Glomerular visceral epithelial cell (primary cell): ENCODE results near the gene SPINT2.
"Not testable (repeated sequence)": the region's sequence is repeated elsewhere in the genome, so short reads cannot be mapped to it uniquely, and the experiment has no call there.

Source experiments
- DNase-seq: peaks from one replicate; pipeline ENCODE4 v3.0.0-alpha.2; 2016; ENCODE audit errors: extremely low spot score

SPINT2 gene

DNA sequence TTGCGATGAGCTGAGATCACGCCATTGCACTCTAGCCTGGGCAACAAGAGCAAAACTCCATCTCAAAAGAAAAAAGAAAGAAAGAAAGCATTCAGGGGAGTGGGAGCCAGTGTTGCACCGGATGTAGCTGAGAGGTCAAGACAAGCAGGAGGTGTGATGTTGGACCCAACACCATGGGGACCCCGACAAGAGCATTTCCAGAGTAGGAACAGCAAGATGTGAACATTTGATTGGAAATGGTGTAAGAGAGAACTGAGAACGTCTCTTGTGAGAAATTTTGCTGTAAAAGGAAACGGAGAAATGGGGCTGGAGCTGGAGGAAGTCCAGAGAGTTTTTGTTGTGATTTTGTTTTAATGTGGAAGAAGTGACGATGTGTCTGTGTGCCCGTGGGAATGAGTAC is 24.6 kb upstream of the SPINT2 start:
- DNase-seq, result no peak

DNA sequence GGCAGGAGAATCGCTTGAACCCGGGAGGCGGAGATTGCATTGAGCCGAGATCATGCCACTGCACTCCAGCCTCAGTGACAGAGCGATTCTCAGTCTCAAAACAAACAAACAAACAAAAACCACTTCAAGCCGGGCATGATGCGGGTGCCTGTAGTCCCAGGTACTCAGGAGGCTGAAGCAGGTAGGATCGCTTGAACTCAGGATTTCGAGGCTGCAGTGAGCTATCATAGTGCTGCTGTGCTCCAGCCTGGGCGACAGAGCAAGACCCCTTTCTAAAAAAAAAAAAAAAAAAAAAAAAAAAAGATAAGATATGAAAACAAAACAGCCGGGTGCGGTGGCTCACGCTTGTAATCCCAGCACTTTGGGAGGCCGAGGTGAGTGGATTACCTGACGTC is 21.1 kb upstream of the SPINT2 start:
- DNase-seq, result no peak

DNA sequence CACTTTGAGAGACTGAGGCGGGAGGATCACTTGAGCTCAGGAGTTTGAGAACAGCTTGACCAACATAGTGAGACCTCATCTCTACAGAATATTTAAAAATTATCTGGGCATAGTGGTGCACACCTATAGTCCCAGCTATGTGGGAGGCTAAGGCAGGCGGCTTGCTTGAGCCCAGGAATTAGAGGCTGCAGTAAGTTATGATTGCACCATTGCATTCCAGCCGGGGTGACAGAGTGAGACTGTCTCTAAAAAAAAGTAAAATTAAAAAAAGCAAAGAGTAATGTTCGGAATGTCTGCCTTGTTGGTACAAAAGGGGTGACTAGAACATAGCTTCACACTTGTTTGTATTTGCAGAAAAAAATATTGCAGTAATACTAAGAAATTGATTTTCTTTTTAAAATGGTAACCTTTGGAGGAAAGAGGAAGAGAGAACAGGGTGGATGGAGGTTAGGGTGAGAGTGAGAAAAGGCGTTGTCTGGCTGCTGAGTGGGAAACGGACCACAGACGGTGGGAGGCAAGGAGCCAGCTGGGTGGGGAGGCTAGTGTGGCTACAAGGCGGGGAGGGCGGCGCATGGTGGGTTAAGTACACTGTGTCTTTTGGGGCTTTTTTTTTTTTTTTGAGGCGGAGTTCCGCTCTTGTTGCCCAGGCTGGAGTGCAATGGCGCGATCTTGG is 18.4 kb upstream of the SPINT2 start:
- no peak for DNase-seq

DNA sequence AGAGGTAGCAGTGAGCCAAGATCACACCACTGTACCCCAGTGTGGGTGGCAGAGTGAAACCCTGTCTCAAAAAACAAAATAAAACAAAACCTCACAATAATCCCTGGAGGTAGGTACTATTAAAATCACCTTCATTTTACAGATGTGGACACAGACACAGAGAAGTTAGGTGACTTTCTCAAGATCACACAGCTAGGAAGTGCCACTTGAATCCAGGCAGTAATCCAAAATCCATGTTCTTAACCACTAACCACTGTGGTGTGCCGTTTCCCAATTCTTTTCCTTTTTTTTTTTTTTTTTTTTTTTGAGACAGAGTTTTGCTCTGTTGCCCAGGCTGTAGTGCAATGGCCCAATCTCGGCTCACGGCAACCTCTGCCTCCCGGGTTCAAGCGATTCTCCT is 17.2 kb upstream of the SPINT2 start:
- no peak for DNase-seq

DNA sequence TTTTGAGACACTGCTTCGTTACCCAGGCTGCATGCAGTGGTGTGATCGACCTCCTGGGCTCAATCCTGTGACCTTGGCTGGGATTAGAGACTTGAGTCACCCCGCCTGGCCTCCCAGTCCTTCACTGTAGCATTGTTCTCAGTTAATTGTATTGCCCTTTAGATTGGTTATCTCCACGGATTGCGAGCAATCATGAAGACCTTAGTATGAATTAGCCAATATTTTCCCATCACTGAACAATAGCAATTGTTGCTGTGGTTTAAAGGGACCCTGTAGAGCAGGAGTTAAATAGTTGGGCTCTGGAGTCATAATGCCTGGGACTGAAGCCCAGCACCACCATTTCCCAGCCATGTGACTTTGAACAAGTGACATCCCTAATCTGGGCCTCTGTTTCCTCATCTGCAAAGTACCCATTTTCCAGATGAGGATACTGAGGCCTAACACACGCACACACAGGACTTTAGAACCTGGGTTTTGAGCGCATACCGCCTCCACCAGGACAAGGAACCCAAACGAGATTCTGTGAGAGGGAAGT is 16.6 kb upstream of the SPINT2 start:
- no peak for DNase-seq

DNA sequence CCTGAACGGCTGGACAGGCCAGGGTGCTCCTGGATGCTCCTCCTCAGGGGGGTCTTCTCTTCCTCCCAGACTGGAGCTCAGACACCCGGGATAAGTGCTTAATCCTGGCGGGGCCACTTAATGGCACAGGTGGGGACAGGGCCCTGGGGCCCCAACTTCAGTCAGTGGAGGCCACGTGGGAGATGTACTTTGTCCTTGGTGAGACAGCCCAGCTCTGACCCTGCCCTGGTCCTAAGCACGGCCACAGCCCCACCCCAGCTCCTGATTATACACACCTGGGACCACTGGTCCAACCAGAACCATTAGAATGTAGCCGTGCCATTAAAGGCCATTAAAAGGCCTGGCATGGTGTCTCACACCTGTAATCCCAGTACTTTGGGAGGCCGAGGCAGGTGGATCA is 16.0 kb upstream of the SPINT2 start:
- DNase-seq, result no peak

DNA sequence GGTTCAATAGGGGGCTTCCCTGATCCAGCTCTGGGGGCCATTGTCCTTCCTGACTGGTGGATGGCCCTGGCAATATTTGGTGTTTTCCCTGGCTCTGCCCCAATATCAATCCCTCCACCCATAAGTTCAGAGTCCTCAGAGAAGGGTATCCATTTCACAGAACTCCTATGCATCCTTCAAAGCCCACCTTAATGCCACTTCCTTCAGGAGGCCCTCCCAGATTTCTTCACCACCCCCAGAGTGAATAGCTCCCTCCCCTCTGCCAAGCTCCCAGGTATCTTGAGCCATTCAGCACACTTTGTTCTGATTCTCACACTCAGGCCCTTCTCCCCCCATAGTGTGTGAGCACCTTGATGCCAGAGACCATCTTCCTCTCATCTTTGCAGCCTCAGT is 13.9 kb upstream of the SPINT2 start:
- DNase-seq, result no peak

DNA sequence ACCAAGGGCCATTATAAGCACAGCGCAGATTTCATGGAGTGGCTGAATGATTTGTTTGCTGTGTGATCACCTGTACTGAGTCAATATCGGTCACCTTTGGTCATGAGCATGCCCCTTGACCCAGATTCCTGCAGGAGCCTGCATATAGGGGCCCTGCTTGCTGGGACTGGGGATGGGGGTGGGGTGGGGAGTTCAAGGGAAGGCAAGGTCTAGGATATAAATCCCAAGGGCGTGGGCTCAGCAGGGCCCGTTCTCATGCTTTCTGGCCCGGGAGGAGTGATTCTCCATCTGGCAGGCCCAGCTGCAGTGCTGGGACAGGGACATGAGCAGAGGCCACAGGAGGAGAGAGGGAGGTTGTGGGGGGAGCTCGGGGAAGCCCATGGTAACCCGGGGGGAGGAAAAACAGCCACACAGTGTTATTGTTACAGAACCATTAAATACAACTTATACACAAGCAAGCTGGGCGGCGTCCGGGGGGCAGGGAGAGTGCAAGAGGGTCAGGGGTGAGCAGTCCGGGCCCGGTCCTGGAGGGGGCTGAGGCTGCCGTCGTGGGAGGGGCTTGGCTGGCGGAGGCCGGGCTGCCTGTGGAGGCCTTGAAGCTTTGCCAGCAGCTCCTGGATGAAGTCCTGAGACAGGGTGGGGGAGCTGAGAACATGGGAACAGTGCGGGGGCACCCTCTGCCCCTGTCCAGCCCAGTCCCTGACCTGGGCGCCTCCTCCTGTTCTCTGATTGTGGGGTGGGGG is 13.4 kb upstream of the SPINT2 start:
- DNase-seq, result no peak

DNA sequence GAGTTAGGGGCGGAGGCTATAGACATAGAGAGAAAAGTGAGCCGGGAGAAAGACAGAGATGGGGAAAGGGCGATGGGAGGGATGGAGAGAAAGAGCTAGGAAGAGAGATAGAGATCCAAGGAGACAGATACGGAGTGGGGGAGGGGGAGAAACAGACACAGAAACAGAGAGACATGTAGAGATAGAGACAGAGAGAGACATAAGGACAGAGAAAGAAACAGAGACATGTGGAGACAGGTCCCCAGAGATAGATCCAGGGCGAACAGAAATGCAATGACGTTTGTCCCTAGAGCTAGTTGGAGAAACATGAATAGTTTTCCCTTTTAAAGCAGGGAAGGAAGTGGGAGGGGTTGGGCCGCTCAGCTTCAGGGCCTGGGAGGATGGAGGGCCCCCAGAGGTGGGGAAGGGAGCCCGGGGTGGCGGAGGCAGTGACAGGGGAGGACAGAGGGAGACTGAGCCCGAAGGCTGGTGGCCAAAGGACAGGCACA is 12.8 kb upstream of the SPINT2 start:
- no peak for DNase-seq

DNA sequence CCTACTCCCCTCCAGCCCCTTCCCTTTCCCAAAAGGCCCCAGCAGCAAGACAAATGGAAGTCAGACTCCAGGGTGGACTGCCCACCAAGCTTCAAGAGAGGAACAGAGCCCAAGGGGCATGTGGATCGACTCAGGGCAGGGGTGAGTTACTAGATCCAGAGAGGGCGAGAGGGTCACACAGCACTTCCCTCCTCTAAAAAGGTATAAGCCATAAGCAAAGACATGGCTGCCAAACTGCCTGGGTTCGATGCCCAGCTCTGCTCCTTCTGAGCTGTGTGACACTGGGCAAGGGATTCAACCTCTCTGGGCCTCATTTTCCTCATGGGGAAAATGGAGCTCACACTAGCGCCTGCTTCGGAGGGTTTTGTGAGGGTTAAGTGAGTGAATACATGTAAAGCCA is 12.0 kb upstream of the SPINT2 start:
- DNase-seq, result no peak

DNA sequence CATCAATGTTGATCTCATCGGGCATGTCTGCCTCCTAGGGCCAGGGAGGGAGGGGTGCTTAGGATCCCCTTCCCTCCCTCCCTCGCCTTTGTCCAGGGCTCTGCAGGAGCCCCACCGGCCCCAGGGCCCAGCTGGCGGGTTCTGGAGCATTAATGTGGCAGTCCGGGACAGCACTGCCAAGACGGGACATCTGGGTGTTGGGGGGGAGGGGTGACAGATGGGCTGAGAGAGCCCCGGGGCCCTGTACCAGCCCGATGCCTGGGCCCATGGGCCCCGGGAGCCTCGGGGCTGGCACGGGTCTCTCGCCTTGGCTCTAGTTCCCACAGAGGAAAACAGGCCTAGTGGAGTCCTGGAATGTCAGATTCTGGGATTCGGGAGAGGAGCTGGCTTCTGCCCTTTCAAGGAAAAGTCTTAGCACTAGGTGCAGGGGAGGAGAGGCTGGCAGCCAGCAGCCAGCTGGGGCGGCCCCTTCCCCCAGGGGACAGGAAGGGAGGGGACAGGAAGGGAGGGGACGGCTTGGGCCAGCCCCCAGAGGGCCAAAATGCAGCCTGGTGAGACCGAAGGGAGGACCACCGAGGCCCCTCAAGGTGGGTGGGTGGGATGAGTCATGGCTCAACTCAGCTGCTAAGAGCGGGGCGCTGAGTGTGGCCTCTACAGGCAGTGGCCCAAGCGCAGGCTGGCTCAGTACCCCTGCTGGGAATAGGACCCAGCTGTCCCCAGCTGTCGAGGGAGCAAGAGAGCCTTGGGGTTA is 11.3 kb upstream of the SPINT2 start:
- DNase-seq, result no peak

DNA sequence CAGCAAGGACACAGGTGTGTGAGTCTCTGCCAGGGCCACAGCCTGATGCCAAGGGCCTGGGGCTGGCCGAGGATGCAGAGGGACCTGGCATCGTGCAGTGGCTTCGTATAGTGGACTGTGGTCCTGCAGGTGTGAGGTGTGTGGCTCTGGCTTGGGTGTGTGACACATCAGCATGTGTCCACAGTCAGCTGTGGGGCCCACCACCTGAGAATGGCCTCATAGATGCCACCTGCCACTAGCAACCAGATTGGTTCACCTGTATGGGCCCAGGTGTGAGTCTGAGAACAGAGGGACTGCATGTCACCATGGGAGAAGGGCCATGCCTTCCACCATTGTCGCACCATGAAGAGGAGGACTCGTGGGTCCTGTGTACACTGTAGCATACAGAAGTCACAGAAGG is 10.6 kb upstream of the SPINT2 start:
- no peak for DNase-seq

DNA sequence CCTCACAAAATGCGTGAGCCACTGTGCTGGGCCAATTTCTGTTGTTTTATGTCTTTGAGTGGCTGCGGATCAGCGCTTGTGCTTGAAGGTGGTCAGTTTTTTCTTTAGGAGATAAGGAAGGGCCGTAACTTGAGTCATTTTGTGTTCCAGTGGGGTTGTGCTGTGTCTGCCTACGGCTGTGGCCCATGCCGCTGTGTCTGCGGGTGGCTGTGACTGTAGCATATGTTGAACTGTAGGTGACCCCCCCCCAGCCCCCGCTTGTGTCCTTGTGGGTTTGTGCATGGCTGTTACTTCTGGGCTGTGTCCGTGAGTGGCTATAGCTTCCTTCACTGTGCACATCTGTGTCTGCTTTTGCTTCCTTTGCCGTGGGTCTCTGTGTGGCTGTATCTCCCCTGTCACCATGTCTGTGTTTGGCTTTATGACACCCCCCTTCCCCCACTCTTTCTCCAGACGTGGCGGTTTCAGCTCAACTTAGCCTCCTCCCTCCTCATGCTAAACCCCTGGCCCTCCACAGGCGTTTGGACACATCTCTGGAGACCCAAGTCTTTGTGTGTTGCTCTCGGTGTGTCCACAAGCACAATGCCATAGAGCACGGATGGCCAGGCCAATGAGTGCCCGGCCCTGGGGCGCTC is 8.9 kb upstream of the SPINT2 start:
- no peak for DNase-seq

DNA sequence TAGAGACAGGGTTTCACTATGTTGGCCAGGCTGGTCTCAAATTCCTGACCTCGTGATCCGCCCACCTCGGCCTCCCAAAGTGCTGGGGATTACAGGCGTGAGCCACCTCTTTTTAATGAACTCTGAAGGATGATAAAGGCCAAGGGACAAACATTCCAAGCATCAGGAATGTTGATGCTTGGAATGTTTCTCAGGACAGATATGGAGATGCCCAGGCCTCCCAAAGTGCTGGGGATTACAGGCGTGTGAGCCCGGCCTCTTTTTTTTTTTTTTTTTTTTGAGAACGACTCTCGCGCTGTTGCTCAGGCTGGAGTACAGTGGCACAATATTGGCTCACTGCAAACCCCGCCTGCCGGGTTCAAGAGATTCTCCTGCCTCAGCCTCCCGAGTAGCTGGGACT is 2.4 kb upstream of the SPINT2 start:
- not testable (repeated sequence) for DNase-seq

DNA sequence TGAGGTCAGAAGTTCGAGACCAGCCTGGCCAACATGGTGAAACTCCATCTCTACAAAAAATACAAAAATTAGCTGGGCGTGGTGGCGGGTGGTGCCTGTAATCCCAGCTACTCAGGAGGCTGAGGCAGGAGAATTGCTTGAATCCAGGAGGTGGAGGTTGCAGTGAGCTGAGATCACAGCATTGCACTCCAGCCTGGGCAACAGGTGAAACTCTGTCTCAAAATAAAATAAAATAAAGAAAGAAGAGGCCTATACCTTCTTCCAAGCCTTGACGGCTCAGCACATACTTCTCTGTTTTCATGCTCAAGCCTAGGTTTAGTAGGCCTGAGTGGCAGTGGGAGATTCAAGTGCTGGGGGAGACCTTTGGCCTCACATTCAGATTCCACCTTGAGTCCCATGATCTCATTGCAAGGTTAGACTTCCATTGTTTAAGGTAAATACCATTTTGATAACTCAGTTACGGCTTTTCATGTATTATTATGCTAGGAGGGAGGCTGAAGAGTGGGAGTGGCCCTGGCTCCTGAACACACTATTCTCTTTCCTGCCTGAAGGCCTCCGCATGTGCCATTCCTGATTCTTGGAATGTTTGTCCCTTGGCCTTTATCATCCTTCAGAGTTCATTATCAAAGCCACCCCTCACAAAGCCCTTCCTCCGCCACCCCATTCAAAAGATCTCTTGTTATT is 1.6 kb upstream of the SPINT2 start:
- DNase-seq, result no peak

DNA sequence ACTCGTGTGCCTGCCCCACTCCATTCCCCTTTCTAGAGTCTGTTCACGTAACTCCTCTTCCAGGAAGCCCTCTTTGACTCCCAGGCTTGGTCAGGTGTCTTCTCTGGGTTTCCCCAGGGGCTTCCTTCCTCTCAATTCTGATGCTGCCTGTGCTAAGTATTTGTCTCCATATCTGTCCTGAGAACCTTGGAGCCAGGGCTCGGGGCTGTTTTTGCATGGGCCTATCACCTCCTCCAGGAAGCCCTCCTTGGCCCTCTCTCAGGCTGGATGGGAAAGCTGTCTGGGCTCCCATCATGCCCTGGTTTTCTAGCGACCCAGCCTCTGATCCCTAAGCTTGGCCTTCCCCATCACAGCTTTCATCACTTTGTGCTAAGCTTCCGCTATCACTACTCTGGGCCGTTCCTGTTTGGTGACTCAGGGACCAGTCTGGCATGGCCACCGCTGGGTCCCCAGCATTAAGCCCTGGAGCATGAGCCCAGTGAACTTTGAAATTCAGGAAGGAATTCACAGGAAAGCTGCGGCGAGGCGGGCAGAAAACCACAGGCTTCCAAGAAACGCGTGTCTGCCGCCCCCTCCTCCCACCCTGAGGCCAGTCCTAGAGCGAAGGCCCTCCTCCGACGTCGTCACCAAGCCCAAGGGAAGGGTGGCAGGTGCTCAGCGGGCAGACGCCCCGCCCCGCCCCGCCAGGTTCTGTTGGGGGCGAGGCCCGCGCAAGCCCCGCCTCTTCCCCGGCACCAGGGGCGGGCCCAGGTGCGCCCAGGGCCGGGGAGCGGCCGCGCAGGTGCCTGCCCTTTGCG is 486 bp upstream of the SPINT2 start:
- DNase-seq, result peak; percentile 95

DNA sequence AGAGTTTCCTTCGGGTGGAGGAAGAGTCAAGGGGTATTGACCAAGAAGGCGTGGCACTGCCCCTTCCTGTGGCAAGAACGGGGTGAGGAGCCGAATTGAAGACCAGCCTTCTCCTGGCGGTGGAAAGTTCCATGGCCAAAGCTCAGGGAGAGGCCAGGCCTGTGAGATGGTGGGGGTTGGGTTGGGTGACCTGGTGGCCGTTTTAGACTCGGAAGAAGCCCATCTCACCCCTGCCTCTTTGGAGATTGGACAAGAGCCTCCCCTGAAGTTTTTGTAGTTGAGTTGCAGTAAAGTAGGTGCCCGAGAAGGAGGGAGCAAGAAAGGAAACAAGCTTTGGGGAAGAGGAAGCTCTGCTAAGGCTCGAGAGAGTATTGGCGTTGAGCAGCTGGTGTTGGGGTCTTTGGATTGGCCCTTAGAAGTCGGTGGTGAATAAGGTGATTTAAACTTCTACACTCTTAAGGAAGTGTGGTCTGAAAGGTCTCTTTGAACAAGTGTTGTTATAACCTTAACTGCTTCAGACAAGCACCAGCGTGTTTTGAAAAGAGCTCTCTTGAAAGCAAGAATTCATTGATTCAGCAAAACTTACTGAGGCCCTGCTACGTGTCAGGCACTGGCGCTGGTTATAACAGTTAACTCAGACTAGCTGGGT is 964 bp downstream of the SPINT2 start:
- DNase-seq, result peak; percentile 62

DNA sequence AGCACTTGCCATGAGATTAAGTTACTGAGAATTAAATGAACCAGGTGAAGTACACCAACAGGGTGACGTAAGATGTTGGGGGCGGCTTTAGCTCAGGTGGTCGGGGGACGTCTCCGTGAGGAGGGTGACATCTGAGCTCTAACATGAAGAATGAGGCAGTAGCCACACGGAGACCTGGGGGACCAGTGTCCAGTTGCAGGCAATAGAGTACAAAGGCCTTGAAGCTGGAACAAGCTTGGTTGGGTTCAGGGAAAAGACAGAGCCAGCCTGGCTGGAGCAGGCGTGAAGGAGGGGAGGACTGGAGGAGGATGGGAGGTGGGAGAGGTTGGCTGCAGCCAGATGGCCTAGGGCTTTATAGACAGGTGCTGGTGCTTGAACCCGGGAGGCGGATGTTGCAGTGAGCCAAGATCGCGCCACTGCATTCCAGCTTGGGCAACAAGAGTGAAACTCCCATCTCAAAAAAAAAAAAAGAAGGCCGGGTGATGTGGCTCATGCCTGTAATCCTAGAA is 1.6 kb downstream of the SPINT2 start:
- DNase-seq, result peak; percentile 45

DNA sequence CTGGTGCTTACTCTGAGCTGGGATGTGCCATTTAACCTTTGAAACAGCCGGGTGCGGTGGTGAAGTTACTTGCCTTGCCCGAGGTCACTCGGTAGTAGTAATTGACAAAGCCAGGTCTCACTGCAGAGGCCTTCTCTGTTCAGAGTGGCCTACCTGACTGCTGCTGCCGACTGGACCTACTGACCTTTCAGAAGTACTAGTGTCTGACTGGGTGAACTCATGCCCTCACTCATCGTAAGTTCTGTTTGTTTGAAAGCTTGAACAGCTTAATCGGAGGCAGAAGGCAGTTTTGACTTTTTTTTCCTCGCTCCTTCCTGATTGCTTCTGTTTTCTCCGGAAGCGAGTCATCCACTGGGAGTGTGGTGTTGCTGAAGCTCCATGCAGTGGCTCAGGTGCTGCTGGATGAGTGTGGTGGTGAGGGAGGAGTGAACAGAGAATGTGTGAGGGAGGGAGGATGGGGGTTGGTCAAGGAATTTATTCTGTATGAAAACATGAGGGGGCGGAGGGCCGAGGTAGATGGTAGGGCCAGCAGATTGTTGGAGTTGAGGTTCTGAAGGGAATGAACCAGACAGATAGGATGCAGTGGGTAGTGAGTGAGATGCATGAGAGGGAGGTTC is 2.7 kb downstream of the SPINT2 start:
- DNase-seq, result peak; percentile 82
